ENCODE data around the gene METTL17.
"Not testable (repeated sequence)": the region's sequence is repeated elsewhere in the genome, so short reads cannot be mapped to it uniquely, and the experiment has no call there.

METTL17 gene

GRCh38 chr14:21024585-21025370, 35.0 kb downstream of the METTL17 start, which contains the start of gene NDRG2:
TSS of gene NDRG2 (minus strand) at chr14:21025061. CDS start at chr14:21023315, 1,746 bp downstream.
- peak; percentile 42 to 44 for DNase-seq (ENCODE audit: low read depth in 2 of 2)

GRCh38 chr14:21025371-21026273, 35.8 kb downstream of the METTL17 start:
- no peak for DNase-seq (ENCODE audit: low read depth in 2 of 2)

- DNase-seq (ENCODE audit: low read depth in 2 of 2): no peak
These were observed 36.7 kb downstream of the METTL17 start for GRCh38 chr14:21026274-21026987.

- DNase-seq (ENCODE audit: low read depth in 2 of 2): no peak
These were observed 37.2 kb downstream of the METTL17 start for GRCh38 chr14:21026988-21027315.

GRCh38 chr14:21029917-21030316, 40.1 kb downstream of the METTL17 start, which contains the start of gene TPPP2:
TSS of gene TPPP2 (plus strand) at chr14:21030217. CDS start at chr14:21030582, 365 bp downstream.
- no peak for DNase-seq (ENCODE audit: low read depth in 2 of 2)

- no peak for DNase-seq (ENCODE audit: low read depth in 2 of 2)
These were observed 40.8 kb downstream of the METTL17 start for GRCh38 chr14:21030531-21030930.

- no peak for DNase-seq (ENCODE audit: low read depth in 2 of 2)
These were observed 42.7 kb downstream of the METTL17 start for GRCh38 chr14:21032326-21033132.

- no peak for DNase-seq (ENCODE audit: low read depth in 2 of 2)
These were observed 43.4 kb downstream of the METTL17 start for GRCh38 chr14:21033133-21033698.

GRCh38 chr14:21034707-21035106, 44.9 kb downstream of the METTL17 start, which contains the start of gene RNASE13:
TSS of gene RNASE13 (minus strand) at chr14:21034807. CDS start at chr14:21034288, 519 bp downstream.
- DNase-seq (ENCODE audit: low read depth in 2 of 2): no peak

GRCh38 chr14:21036751-21037150, 47.0 kb downstream of the METTL17 start:
- DNase-seq (ENCODE audit: low read depth in 2 of 2): no peak

GRCh38 chr14:21037156-21037555, 47.4 kb downstream of the METTL17 start:
- no peak for DNase-seq (ENCODE audit: low read depth in 2 of 2)

- no peak for DNase-seq (ENCODE audit: low read depth in 2 of 2)
These were observed 49.0 kb downstream of the METTL17 start for GRCh38 chr14:21038441-21039422.

- no peak for DNase-seq (ENCODE audit: low read depth in 2 of 2)
These were observed 50.0 kb downstream of the METTL17 start for GRCh38 chr14:21039585-21040369.

GRCh38 chr14:21040370-21040925, 50.7 kb downstream of the METTL17 start:
- DNase-seq (ENCODE audit: low read depth in 2 of 2): no peak

- not testable (repeated sequence) for DNase-seq (ENCODE audit: low read depth in 2 of 2)
These were observed 51.2 kb downstream of the METTL17 start for GRCh38 chr14:21040941-21041340.

GRCh38 chr14:21041676-21042433, 52.1 kb downstream of the METTL17 start, which contains the start of gene RNASE7:
TSS of gene RNASE7 (plus strand) at chr14:21042362. CDS start at chr14:21042993, 631 bp downstream.
- DNase-seq (ENCODE audit: low read depth in 2 of 2): no peak

- DNase-seq (ENCODE audit: low read depth in 2 of 2): no peak
These were observed 53.1 kb downstream of the METTL17 start for GRCh38 chr14:21042918-21043317.

All from stimulated activated CD8-positive, alpha-beta memory T cell treated with anti-CD3 and anti-CD28 coated beads, Interleukin-15, amount 100 ng/mL, for 48 hours (primary cell).